Measurements from ENCODE around the gene HSD17B11.
"Not testable (repeated sequence)": the region's sequence is repeated elsewhere in the genome, so short reads cannot be mapped to it uniquely, and the experiment has no call there.

The HSD17B11 gene

GRCh38 chr4:87427518-87427868 is 36.5 kb upstream of the HSD17B11 start:
- H3K27me3 ChIP-seq (ENCODE audit: insufficient read depth, low read length), result no peaks in the 10 kb centered on the region
- H3K27ac ChIP-seq (ENCODE audit: low read depth, low read length), result no peak overlapping the region
- no CpG with 5 or more reads among the region's 1 CpG for WGBS (ENCODE audit: extremely low coverage, insufficient coverage, insufficient read length)

GRCh38 chr4:87426865-87427517 is 36.0 kb upstream of the HSD17B11 start:
- Histone ChIP-seq H3K27ac (ENCODE audit: low read depth, low read length) (no peak overlapping the region), H3K79me1 (ENCODE audit: low read length) (peaks cover 8% of the 10 kb centered on the region), H2AK5ac (ENCODE audit: low read length) (no peak overlapping the region), H3K4me2 (ENCODE audit: low read length) (no peak overlapping the region), H2AFZ (ENCODE audit: insufficient read depth, low read length, poor library complexity) (no peak overlapping the region), H4K8ac (ENCODE audit: low read depth, low read length) (no peak overlapping the region), H3K79me2 (ENCODE audit: control insufficient read depth, insufficient read depth, low read length, poor library complexity) (peaks cover 4% of the 10 kb centered on the region), H3K36me3 (ENCODE audit: control insufficient read depth in 1 of 2, insufficient read depth in 2 of 2, low read length in 2 of 2) (no peaks in the 10 kb centered on the region), H3K23ac (ENCODE audit: low read length) (no peak overlapping the region), H3K4me3 (ENCODE audit: low read depth, low read length) (no peak overlapping the region), H2BK12ac (ENCODE audit: low read length) (no peak overlapping the region), H2BK120ac (ENCODE audit: insufficient read depth, low read length, poor library complexity) (no peak overlapping the region), H2BK5ac (ENCODE audit: low read depth, low read length, poor library complexity) (no peak overlapping the region), H4K12ac (ENCODE audit: low read depth, low read length) (no peak overlapping the region), H3K4me1 (ENCODE audit: control insufficient read depth in 1 of 2, insufficient read depth in 2 of 2, low read length in 2 of 2) (peaks cover 8% of the 10 kb centered on the region in 2 experiments), H3K18ac (ENCODE audit: low read length) (no peak overlapping the region), H3K14ac (ENCODE audit: low read length) (no peak overlapping the region), H3K9me3 (ENCODE audit: insufficient read depth, low read depth, low read length) (no peaks in the 10 kb centered on the region), H3K9ac (ENCODE audit: low read length) (no peak overlapping the region), H3K4ac (ENCODE audit: low read depth, low read length) (no peak overlapping the region), H3K27me3 (ENCODE audit: insufficient read depth, low read length) (no peaks in the 10 kb centered on the region), H4K91ac (ENCODE audit: low read depth, low read length) (no peak overlapping the region)
- no CpG with 5 or more reads among the region's 3 CpGs for WGBS (ENCODE audit: extremely low coverage, insufficient coverage, insufficient read length)
- DNase-seq, result no peak

More at GRCh38 chr4:87427518-87427868, 36.5 kb upstream of the HSD17B11 start:
- no peak overlapping the region for H3K4me3 ChIP-seq (ENCODE audit: low read depth, low read length)
- H4K91ac ChIP-seq (ENCODE audit: low read depth, low read length), result no peak overlapping the region
- H3K9ac ChIP-seq (ENCODE audit: low read length), result no peak overlapping the region
- H3K14ac ChIP-seq (ENCODE audit: low read length), result no peak overlapping the region
- no peaks in the 10 kb centered on the region for H3K36me3 ChIP-seq (ENCODE audit: control insufficient read depth in 1 of 2, insufficient read depth in 2 of 2, low read length in 2 of 2)
- no peak overlapping the region for H3K18ac ChIP-seq (ENCODE audit: low read length)
- peaks cover 4% of the 10 kb centered on the region for H3K79me1 ChIP-seq (ENCODE audit: low read length)
- H2BK5ac ChIP-seq (ENCODE audit: low read depth, low read length, poor library complexity), result no peak overlapping the region
- no peak overlapping the region for H2AK5ac ChIP-seq (ENCODE audit: low read length)
- H3K4ac ChIP-seq (ENCODE audit: low read depth, low read length), result no peak overlapping the region
- peaks cover 6 to 7% of the 10 kb centered on the region in 2 experiments for H3K4me1 ChIP-seq (ENCODE audit: control insufficient read depth in 1 of 2, insufficient read depth in 2 of 2, low read length in 2 of 2)
- H4K12ac ChIP-seq (ENCODE audit: low read depth, low read length), result no peak overlapping the region
- no peak overlapping the region for H3K4me2 ChIP-seq (ENCODE audit: low read length)
- H3K23ac ChIP-seq (ENCODE audit: low read length), result no peak overlapping the region
- no peak overlapping the region for H2AFZ ChIP-seq (ENCODE audit: insufficient read depth, low read length, poor library complexity)
- no peaks in the 10 kb centered on the region for H3K9me3 ChIP-seq (ENCODE audit: insufficient read depth, low read depth, low read length)
- DNase-seq, result no peak
- no peak overlapping the region for H2BK120ac ChIP-seq (ENCODE audit: insufficient read depth, low read length, poor library complexity)
- H3K79me2 ChIP-seq (ENCODE audit: control insufficient read depth, insufficient read depth, low read length, poor library complexity), result peaks cover 2% of the 10 kb centered on the region
- no peak overlapping the region for H4K8ac ChIP-seq (ENCODE audit: low read depth, low read length)
- H2BK12ac ChIP-seq (ENCODE audit: low read length), result no peak overlapping the region

GRCh38 chr4:87425711-87426110 is 34.7 kb upstream of the HSD17B11 start:
- Histone ChIP-seq H3K9me3 (ENCODE audit: insufficient read depth, low read depth, low read length) (no peaks in the 10 kb centered on the region), H4K12ac (ENCODE audit: low read depth, low read length) (no peak overlapping the region), H3K4ac (ENCODE audit: low read depth, low read length) (no peak overlapping the region), H3K27ac (ENCODE audit: low read depth, low read length) (no peak overlapping the region), H3K14ac (ENCODE audit: low read length) (no peak overlapping the region), H3K18ac (ENCODE audit: low read length) (no peak overlapping the region), H3K9ac (ENCODE audit: low read length) (no peak overlapping the region), H2BK12ac (ENCODE audit: low read length) (no peak overlapping the region), H2BK5ac (ENCODE audit: low read depth, low read length, poor library complexity) (no peak overlapping the region), H4K8ac (ENCODE audit: low read depth, low read length) (no peak overlapping the region), H3K4me1 (ENCODE audit: control insufficient read depth in 1 of 2, insufficient read depth in 2 of 2, low read length in 2 of 2) (peaks cover 12 to 13% of the 10 kb centered on the region in 2 experiments), H2BK120ac (ENCODE audit: insufficient read depth, low read length, poor library complexity) (no peak overlapping the region), H2AFZ (ENCODE audit: insufficient read depth, low read length, poor library complexity) (no peak overlapping the region), H2AK5ac (ENCODE audit: low read length) (no peak overlapping the region), H4K91ac (ENCODE audit: low read depth, low read length) (no peak overlapping the region), H3K23ac (ENCODE audit: low read length) (no peak overlapping the region), H3K4me3 (ENCODE audit: low read depth, low read length) (no peak overlapping the region), H3K4me2 (ENCODE audit: low read length) (no peak overlapping the region), H3K27me3 (ENCODE audit: insufficient read depth, low read length) (no peaks in the 10 kb centered on the region), H3K79me2 (ENCODE audit: control insufficient read depth, insufficient read depth, low read length, poor library complexity) (peaks cover 6% of the 10 kb centered on the region), H3K79me1 (ENCODE audit: low read length) (peaks cover 10% of the 10 kb centered on the region), H3K36me3 (ENCODE audit: control insufficient read depth in 1 of 2, insufficient read depth in 2 of 2, low read length in 2 of 2) (no peaks in the 10 kb centered on the region)
- WGBS (ENCODE audit: extremely low coverage, insufficient coverage, insufficient read length), result no CpG with 5 or more reads among the region's 2 CpGs
- DNase-seq, result no peak

GRCh38 chr4:87424099-87424543 is 33.1 kb upstream of the HSD17B11 start:
- H2BK5ac ChIP-seq (ENCODE audit: low read depth, low read length, poor library complexity); H4K8ac ChIP-seq (ENCODE audit: low read depth, low read length); H3K23ac ChIP-seq (ENCODE audit: low read length); H3K79me2 ChIP-seq (ENCODE audit: control insufficient read depth, insufficient read depth, low read length, poor library complexity); H3K18ac ChIP-seq (ENCODE audit: low read length); H3K27me3 ChIP-seq (ENCODE audit: insufficient read depth, low read length); H3K9me3 ChIP-seq (ENCODE audit: insufficient read depth, low read depth, low read length); DNase-seq; H3K36me3 ChIP-seq (ENCODE audit: control insufficient read depth in 1 of 2, insufficient read depth in 2 of 2, low read length in 2 of 2); H3K4me2 ChIP-seq (ENCODE audit: low read length); H4K12ac ChIP-seq (ENCODE audit: low read depth, low read length); H3K9ac ChIP-seq (ENCODE audit: low read length); H3K14ac ChIP-seq (ENCODE audit: low read length); H3K79me1 ChIP-seq (ENCODE audit: low read length); H3K4me3 ChIP-seq (ENCODE audit: low read depth, low read length); H3K27ac ChIP-seq (ENCODE audit: low read depth, low read length); H2BK12ac ChIP-seq (ENCODE audit: low read length); H2AFZ ChIP-seq (ENCODE audit: insufficient read depth, low read length, poor library complexity); H2BK120ac ChIP-seq (ENCODE audit: insufficient read depth, low read length, poor library complexity); H2AK5ac ChIP-seq (ENCODE audit: low read length); H4K91ac ChIP-seq (ENCODE audit: low read depth, low read length): not testable (repeated sequence)
- no CpG with 5 or more reads among the region's 22 CpGs for WGBS (ENCODE audit: extremely low coverage, insufficient coverage, insufficient read length)
- peaks cover 12 to 13% of the 10 kb centered on the region in 2 experiments for H3K4me1 ChIP-seq (ENCODE audit: control insufficient read depth in 1 of 2, insufficient read depth in 2 of 2, low read length in 2 of 2)
- H3K4ac ChIP-seq (ENCODE audit: low read depth, low read length), result peak overlapping the region; percentile 27

Measured in trophoblast cell (in vitro differentiated cells and primary cell).